Stimulated activated CD4-positive, alpha-beta T cell treated with anti-CD3 and anti-CD28 coated beads, Interleukin-12 subunit alpha, Interleukin-12 subunit beta, amount 100 ng/mL, for 4 hours (primary cell): Measurements from ENCODE around the gene SMIM45.

Source experiments
- DNase-seq: peaks from one replicate; pipeline ENCODE4 v3.0.0-alpha.2; 2020

The SMIM45 gene

GRCh38 chr22:41971431-41971830 is 19.5 kb downstream of the SMIM45 start:
- DNase-seq = no peak

GRCh38 chr22:41974691-41975290 is 22.8 kb downstream of the SMIM45 start:
- DNase-seq = no peak

- DNase-seq = no peak
Measured at GRCh38 chr22:41975299-41976069, 23.5 kb downstream of the SMIM45 start.

GRCh38 chr22:41976070-41976901 is 24.3 kb downstream of the SMIM45 start:
- DNase-seq = peak; percentile 47

DNA sequence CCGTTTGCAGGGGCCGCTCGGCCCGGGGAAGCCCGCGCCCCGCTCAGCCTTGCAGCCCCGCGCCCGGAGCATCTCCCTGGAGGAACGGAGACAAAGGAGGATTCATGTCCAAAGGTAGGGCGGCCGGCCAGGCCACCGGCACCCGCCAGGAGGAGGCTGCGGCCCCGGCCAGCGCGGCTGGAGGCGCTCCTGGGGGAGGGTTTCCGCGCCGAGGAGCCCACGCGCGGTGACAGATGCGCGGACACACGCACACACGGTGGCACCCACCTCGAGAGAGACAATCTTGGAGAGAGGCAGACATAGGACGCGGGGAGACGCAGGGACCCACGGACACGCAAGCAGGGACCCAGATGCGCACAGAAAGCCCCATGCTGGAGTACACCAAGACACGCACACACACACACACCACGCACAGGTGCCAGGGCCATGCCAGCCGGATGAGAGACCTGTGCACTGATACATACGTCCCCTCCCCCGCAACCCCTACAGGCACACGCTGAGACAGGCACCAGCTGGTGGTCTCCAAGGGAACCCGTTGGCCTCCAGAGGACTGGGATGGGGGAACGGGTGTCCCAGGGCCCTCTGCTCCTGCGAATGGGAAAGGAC is 25.1 kb downstream of the SMIM45 start:
- no peak for DNase-seq

DNA sequence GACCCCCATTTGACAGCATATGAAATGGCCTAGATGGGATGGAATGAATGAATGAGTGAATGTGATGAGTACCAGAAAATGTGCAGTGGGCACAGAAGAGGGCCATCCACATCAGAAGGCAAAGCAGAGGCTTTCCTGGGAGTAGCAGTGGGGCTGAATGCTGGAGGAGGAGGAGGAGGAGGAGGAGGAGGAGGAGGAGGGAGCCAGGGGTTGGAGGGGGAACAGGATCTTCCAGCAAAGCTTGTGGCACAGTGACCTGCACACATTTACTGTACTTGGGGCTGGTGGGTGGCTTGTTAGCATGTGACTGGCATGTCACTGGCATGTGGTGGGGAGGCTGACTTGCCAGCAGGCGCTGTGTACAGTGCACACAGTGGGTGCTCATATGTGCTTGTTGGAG is 26.8 kb downstream of the SMIM45 start:
- no peak for DNase-seq

GRCh38 chr22:41979423-41980250 is 27.7 kb downstream of the SMIM45 start:
- DNase-seq = no peak

DNA sequence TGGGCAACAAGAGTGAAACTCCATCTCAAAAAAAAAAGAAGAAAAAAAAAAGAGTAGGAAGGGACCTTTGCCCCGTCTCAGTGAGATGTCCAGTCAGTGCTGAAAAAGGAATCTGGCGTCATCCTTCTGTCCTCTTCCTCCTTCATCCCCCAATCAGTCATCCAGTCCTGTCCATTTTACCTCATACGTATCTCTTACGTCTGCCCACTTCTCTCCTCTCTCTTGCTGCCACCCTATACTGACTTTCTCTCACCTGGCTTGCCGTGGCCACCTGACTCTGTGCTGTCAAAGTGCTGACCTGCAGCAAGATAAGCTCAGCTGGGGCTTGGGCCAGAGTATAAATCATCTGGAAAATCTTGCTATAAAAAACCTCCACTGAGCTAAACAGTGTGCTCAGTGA is 30.9 kb downstream of the SMIM45 start:
- no peak for DNase-seq

- DNase-seq = no peak
Measured at GRCh38 chr22:41983513-41984405, 31.8 kb downstream of the SMIM45 start.

GRCh38 chr22:41987276-41987675 is 35.3 kb downstream of the SMIM45 start:
- no peak for DNase-seq

DNA sequence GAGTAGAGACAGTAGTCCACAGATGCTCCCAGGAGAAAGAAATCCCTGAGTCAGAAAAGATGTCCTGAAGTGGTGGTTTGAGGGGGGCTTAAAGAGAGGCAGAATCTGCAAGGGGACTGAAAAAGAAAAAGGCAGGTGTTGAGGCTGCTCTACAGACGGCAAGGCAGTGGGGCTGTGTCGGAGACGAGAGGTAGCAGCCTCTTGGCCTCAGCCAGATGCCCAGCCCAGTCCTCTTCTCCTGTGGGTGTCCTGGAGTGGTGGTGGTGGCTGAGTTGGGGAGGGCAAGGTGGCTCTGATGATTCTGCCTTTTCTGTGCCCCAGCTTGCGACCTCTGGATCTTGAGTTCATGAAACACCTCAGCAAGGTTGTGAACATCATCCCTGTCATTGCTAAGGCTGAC is 37.3 kb downstream of the SMIM45 start:
- DNase-seq = no peak

- no peak for DNase-seq
Measured at GRCh38 chr22:41991111-41991510, 39.2 kb downstream of the SMIM45 start.

GRCh38 chr22:41992496-41992895 is 40.5 kb downstream of the SMIM45 start:
- no peak for DNase-seq

DNA sequence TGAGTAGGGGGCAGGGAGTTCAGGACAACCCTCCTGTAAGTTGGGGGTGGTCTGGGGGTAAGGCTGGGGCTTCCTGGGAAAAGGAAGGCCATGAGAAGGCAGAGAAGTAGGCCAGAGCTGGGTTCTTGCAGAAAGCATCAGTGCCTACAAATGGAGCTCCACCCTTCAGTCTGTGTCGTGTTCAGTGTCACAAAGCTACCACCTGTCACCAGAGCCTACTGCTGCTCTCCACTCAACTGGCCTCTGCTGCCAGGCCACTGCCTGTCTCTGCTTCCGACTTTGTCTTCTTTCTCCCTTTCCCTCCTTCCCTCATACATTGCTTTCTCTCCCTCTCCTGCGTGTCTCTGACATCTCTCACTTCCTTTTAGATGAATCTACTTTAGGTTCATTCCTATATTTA is 43.3 kb downstream of the SMIM45 start:
- no peak for DNase-seq

DNA sequence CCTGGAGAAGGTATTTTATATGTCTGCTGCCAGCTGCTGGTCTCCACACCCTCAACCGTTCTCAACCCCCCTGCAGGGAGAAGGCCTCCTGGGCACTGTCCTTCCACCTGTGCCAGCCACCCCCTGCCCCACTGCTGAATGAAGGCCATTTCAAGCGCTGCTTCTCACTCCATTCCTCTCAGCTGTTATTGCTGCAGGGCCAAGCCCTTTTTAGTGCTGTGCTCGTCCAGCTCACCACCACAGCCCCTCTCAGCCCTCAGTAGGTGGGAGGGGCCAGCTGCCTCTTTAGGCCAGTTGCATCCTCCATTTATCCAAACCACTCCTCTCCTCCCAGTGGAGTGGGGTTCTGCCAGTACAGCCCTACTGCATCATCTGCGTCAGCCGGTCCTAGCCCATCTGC is 44.9 kb downstream of the SMIM45 start:
- no peak for DNase-seq

GRCh38 chr22:41998361-41999261 is 46.7 kb downstream of the SMIM45 start, which contains the start of gene WBP2NL:
Gene WBP2NL (plus strand): TSS chr22:41998788. CDS start chr22:41998819, 31 bp downstream.
- peak; percentile 86 for DNase-seq

DNA sequence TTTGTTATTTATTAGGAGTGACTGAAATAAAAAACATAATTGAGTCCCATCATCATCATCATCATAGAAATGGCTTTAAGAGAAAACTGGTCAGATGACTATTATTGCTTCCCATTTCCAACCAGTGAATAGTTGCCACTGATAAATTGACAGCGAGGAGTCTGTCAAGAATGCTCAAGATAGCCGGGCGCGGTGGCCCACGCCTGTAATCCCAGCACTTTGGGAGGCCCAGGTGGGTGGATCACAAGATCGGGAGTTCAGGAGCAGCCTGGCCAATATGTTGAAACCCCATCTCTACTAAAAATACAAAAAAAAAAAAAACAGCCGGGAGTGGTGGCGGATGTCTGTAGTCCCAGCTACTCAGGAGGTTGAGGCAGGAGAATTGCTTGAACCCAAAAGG is 48.5 kb downstream of the SMIM45 start:
- DNase-seq = no peak

GRCh38 chr22:42001121-42001520 is 49.2 kb downstream of the SMIM45 start:
- no peak for DNase-seq

DNA sequence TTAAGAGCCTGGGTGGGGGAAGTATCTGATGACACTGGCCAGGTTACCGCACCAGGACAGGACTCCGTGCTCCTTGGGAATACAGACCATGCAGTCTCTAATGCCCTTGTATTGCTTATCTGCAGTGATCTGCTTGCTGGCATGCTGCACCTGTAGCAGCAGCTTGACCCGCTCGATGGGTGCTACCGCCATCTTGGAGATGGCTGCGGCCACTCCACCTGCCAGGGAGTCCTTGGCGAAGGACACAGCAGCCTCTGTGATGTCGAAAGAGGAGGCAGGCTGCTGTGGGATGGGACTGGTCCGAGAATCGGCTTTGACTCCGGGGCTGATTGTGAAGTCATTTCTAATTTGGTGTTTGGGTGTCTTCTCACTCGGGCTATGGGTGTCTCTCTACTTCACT is 49.8 kb downstream of the SMIM45 start:
- DNase-seq = no peak

DNA sequence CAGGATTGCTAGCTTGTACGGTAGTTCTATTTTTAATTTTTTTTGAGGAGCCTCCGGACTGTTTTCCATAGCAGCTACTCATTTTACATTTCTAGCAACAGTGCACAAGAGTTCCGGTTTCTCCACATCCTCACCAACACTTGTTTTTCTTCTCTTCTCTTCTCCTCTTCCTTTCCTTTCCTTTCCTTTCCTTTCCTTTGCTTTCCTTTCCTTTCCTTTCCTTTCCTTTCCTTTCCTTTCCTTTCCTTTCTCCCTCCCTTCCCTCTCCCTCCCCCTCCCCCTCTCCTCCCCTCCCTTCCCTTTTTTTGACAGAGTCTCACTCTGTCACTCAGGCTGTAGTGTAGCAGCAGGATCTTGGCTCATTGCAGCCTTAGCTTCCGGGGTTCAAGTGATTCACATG is 56.0 kb downstream of the SMIM45 start:
- no peak for DNase-seq
